Vagina (tissue), 2 donors: ENCODE data around the gene MIF4GD.

Experiments used
- POLR2A ChIP-seq, 2 donors: fragments of 450-650 bp; IDR thresholded peaks; one replicate each; pipeline ENCODE4 v1.6.1; 2017; ENCODE audit warnings: antibody characterized with exemption in 2 of 2, mild to moderate bottlenecking in 2 of 2, moderate library complexity in 2 of 2
- POLR2AphosphoS5 ChIP-seq, 2 donors: sonication (generic); formaldehyde crosslinking; IDR thresholded peaks; one replicate each; pipeline ENCODE4 v1.9.0; 2017; ENCODE audit warnings: antibody characterized with exemption in 2 of 2, mild to moderate bottlenecking in 2 of 2, low read depth in 1 of 2; ENCODE audit not compliant: insufficient read depth in 1 of 2
- TF ChIP-seq, protein P1 (sequence below), 3 experiments: fragments of 450-650 bp in 2 of 3; fragments of 200-600 bp in 1 of 3; sonication (generic) in 1 of 3; IDR thresholded peaks; one replicate each; pipeline ENCODE4 v1.5.1; 2017 to 2019; ENCODE audit warnings: antibody characterized with exemption in 3 of 3, mild to moderate bottlenecking in 2 of 3, moderate library complexity in 2 of 3

DNA sequence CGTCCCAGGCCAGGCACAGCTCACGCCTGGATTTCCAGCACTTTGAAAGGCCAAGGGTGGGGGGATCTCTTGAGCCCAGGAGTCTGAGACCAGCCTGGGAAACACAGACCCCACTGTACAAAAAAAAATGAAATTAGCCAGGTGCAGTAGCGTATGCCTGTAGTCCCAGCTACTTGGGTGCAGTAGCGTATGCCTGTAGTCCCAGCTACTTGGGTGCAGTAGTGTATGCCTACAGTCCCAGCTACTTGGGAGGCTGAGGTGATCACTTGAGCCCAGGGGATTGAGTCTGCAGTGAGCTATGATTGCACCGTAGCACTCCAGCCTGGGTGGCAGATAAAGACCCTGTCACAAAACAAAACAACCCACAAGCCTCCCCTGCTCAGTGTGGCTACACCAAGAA lies 45.2 kb upstream of the MIF4GD start:
- TF ChIP-seq POLR2A (IDR thresholded peaks at IDR 0.05) (no peak), POLR2AphosphoS5 (IDR thresholded peaks at IDR 0.05; ENCODE audit: insufficient read depth in 1 of 2, low read depth in 1 of 2) (no peak)
- TF ChIP-seq, protein P1, sequence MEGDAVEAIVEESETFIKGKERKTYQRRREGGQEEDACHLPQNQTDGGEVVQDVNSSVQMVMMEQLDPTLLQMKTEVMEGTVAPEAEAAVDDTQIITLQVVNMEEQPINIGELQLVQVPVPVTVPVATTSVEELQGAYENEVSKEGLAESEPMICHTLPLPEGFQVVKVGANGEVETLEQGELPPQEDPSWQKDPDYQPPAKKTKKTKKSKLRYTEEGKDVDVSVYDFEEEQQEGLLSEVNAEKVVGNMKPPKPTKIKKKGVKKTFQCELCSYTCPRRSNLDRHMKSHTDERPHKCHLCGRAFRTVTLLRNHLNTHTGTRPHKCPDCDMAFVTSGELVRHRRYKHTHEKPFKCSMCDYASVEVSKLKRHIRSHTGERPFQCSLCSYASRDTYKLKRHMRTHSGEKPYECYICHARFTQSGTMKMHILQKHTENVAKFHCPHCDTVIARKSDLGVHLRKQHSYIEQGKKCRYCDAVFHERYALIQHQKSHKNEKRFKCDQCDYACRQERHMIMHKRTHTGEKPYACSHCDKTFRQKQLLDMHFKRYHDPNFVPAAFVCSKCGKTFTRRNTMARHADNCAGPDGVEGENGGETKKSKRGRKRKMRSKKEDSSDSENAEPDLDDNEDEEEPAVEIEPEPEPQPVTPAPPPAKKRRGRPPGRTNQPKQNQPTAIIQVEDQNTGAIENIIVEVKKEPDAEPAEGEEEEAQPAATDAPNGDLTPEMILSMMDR (IDR thresholded peaks at IDR 0.05) = no peak
